Measurements from ENCODE around the gene TRIP11. TPM values are rescaled to one million over a fixed set of nuclear protein-coding genes. Genes with fewer than 3 reads are reported as not detected.
A peak's percentile ranks its signal among the peaks of the same experiment; 100 is the strongest.

The TRIP11 gene
- total RNA-seq, 1 donor from 2014 or later, result 23.8 TPM

- DNase-seq (ENCODE audit: low read depth in 2 of 2), result no peak
Measured at GRCh38 chr14:91956616-91957015, 83.2 kb downstream of the TRIP11 start.

DNA sequence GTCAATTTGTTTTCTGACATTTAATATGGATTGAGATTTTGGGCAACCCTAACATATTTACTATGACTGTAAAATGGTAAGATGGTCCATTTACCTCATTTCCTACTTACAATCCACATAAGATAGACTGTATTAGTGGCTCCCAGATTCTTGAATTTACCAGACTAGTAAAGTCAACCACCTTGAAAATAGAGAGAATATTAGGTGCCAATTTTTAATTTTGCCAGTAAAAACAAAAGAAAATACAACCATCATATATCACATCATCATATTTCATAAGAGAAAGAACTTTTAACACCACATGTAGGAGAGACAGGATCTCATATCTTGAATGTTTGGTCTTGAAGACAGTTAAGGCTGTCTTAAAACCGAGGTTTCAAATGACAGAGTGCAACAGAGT lies 84.7 kb downstream of the TRIP11 start:
- no peak for DNase-seq (ENCODE audit: low read depth in 2 of 2)

DNA sequence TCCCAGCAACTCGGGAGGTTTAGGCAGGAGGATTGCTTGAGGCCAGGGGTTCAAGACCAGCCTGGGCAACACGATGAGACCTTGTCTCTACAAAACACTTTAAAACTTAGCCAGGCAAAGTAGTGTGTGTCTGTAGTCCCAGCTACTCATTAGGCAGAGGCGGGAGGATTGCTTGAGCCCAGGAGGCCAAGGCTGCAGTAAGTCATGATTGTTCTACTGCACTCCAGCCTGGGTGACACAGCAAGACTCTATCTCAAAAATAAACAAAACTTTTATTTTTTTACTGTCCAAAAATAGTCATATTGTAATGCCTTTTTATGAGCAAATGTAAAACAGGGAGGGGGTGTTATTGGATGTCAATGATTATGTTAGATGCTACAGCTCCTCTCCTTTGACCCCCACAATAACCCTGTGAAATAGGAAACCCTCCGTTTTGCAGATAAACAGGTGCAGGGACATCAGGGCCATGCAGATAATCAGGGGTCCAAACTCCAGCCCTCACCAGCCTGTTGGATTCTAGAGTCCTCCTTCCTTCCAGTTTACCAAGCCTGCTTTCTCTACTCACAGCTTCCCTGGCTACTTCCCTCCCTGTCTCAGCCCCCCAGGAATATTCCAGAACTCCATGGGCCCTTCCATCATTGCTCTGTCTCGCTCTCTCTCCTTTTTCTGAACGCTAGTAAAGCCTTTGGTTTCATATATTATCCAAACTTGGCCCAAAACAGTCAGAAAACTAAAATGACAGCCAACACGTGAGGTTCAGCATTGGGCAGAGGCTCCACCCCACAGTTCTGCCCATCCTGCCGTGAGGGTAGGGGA lies 86.5 kb downstream of the TRIP11 start:
- DNase-seq (ENCODE audit: low read depth in 2 of 2), result no peak

DNA sequence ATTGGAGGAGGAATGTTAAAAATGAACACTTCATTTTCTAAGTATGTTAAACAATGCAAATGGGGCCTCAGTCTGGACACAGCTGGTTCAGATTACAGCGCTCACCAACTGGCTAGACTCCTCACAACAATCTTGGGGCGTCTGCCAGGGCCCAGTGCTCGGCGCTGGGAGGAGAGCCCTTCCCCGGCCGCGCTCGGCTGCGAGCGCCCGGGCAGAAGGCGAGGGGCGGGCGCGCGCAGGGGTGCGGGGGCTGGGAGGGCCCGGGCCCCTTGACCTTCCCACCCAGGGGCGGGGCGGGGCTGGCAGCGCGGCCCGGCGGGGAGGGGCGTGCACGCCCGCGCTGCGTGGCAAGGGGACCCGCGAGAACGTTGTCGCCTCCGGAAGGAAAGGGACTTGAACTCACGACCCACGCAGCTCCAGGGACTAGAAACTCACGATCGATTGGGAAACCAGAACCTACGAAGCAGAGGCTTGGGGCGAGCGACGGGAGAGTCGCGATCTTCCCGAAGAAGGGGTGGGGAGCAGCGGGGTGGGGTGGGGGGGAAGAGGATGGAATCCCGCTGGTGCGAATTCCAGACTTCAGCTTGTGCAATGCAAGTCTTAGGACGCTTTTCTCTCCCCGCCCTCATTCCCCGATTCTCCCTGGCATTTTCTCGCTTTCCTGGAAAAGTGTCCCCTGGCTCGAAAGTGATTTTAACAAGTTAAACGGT lies 92.2 kb downstream of the TRIP11 start, which contains the start of gene FBLN5:
Gene FBLN5, minus strand, starts transcription at position 220 of the 710 bp plus-strand sequence. CDS start 465 bp downstream, outside the sequence.
- DNase-seq (ENCODE audit: low read depth in 2 of 2), result peak in 1 of 2 donors; percentile 20

- peak in 1 of 2 donors; percentile 8 for DNase-seq (ENCODE audit: low read depth in 2 of 2)
Measured at GRCh38 chr14:91946622-91947474, 93.0 kb downstream of the TRIP11 start.

DNA sequence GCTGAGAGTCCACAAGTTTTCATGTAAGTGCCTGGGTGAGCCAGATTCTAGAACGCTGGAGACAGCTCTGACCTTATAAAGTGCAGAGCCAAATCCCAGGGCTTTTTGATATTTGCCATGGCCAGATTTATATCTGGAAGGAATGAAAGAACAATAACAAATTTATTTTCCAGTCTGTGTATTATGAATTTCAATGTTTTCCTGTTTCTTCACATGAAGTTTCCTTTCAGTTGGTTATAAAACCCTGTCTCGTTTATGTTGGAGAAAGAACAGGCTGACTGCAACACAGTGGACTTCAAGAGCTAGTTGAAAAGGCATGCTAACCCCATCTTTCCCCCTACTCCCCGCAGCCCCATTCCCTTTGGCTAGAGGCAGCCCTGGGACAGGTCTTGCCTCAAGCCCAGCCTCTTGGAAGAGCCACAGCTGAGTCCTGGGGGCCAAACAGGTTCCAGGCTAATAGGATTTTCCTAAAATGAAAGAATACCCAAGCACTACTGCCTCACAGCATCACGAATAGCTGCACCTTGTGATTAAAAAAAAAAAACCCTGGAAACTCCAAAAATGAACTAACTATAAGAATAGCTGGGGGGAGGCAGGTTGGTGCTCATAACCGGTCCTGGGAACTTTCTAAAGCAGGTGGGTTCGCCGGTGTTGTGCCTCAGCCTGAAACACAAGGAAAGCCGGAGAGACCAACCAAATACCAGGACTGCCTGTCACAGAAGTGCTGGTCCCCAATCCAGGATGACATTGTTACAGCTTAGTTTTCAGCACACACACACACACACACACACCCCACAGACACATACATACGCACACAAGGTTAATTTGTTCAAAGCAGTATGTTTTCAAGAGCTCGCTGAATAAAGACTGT lies 93.9 kb downstream of the TRIP11 start:
- DNase-seq (ENCODE audit: low read depth in 2 of 2), result no peak

GRCh38 chr14:91942946-91943345 lies 96.9 kb downstream of the TRIP11 start:
- DNase-seq (ENCODE audit: low read depth in 2 of 2), result no peak

GRCh38 chr14:91942128-91942527 lies 97.7 kb downstream of the TRIP11 start:
- no peak for DNase-seq (ENCODE audit: low read depth in 2 of 2)

GRCh38 chr14:91940209-91940608 lies 99.7 kb downstream of the TRIP11 start:
- DNase-seq (ENCODE audit: low read depth in 2 of 2), result no peak

DNA sequence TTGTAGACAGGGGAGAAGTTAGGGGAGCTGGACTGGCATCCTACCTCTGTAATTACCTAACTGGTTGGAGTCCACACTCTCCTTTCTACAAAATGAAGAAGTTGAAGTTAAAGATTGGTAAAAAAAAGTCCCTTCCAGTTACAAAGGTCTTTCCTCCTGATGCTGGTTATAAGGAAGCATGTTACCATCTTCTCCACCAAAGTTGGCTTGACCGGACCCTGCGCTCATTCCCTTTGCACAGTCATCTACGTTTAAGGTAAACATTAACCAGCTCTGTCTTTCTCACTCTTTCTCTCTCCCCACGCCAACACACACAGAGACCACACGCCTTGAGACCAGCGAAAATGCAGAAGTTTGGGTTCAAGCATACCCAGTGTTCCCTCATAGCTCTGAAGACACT lies 104.3 kb downstream of the TRIP11 start:
- no peak for DNase-seq (ENCODE audit: low read depth in 2 of 2)

DNA sequence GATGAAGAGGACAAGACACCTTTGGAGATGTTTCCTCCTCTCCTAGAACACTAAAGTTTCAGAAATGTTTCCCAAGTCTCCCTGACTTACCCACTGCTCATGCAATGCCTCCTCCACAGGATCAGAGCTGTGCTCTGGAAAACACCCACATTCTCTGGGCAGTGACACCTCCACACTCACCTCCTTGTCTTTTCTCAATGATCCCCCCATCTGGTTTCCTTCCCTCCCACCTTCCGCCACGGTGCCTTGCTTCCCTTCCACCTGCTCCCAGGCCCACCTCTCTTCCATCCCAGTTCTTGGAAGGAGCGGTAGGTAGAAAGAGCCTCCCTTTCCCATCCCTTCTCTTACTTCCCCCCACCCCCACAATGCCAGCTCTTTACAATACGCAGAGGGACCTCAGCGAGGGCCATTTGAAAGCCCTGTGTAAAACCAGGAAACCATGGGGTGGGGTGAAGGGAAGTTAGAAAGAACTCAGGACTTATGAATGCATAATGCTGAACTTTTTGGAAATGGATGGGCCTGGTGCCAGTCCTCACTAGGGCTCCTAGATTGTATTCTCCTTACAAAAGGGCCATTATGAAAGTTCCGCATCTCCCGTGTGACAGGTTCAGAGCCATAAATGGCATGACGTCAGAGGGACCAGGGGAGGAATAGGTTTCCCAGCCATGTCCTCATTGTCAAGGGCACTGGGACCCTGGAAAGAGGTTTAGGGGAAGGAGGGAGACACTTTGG lies 105.1 kb downstream of the TRIP11 start:
- DNase-seq (ENCODE audit: low read depth in 2 of 2), result no peak

DNA sequence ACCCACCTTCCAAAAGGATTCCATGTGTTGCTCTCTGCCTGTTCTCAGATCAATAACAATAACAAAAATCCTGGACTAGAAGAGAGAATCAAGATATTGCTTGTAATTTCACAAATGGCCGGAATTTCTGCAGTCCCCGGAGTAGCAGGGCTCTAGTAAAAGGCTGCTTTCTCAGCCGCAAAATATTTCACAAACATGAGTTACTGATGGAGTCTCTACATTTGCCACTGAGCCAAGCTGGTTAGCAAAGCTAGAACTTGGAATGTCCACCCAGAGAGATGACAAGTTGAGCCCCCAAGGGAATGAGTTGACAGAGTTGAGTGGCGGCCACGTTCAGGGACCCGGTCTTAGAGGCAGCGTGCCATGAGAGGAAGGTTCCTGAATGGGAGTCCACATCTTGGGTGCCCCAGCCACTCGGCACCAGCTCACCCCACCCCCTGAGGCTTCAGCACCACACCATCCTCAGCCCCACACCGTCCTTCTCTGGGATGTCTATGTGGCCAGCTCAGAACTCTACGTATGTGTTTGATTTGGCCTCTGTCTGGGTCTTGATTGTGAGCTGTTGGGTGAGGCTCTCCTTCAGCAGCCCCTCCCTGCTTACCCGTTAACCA lies 108.3 kb downstream of the TRIP11 start:
- no peak for DNase-seq (ENCODE audit: low read depth in 2 of 2)

DNA sequence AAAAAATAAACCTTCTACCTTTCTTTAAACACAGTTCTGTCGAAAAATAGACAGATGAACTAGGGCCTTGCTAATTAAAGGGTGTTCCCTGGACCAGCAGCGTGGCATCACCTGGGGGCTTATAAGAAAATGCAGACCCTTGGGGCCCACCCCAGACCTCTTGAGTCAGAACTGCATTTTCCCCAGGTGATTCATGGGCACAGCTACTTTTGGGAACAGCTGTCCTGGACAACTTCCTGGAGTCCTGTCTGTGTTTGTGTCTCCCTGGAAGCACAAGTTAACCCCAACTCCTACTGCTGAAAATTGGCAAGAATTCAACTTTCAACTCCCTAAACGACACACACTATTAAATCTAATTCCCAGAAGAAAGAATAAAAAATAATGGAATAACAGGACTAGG lies 110.2 kb downstream of the TRIP11 start:
- DNase-seq (ENCODE audit: low read depth in 2 of 2), result peak in 1 of 2 donors; percentile 16

DNA sequence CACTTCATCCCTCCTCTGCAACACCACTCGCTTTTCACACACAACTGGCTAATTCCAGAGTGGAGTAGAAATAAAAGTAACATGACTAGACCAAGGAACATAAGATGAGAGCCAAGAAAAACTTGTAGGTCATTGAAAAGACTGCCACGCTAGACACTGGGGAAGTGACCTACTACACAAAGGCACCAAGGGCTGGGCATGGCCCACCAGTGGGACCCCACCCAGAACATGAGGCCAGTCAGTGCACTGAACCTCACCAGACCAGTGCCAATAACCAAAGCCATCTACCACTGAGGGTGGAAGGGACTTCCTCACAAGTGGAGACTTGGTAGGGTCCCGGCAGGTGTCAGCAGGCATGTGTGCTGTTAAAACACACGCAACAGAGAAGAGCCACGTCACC lies 112.1 kb downstream of the TRIP11 start:
- no peak for DNase-seq (ENCODE audit: low read depth in 2 of 2)

GRCh38 chr14:91927191-91927590 lies 112.7 kb downstream of the TRIP11 start:
- DNase-seq (ENCODE audit: low read depth in 2 of 2), result no peak

DNA sequence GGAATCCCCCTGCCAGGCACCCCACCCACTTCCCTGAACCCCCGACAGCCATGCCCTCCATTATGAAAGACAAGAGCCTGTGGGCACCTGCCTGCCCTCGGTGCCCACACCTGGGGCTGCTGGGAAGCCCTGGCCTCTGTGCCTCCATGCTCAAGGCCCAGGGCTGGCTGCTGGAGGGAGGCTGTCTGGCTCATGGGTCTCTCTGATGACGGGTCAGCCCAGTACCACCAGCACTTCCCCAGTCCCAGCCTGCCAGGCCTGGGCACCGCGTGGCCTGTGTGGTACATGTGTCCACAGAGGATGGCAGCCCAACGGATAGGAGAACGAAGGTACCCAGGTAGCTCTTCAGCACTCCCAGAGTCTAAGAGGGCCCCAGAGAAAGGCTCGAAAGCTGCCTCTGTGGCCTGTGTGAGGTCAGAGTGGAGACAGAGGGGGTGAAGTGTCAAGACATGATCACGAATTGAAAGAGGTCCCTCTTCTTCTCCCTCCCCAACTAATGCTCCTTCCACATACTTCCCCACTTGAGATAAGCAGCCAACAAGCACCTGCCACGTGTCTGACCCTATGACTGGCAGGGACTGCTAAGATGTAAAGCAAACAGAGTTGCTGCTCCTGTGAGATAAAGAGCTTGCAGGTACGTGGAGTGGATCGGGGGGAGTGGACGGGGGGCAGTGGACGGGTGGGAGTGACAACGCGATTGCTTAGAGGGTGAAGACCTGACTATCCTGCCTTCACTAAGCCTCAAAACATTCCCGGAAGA lies 113.5 kb downstream of the TRIP11 start:
- DNase-seq (ENCODE audit: low read depth in 2 of 2), result no peak

DNA sequence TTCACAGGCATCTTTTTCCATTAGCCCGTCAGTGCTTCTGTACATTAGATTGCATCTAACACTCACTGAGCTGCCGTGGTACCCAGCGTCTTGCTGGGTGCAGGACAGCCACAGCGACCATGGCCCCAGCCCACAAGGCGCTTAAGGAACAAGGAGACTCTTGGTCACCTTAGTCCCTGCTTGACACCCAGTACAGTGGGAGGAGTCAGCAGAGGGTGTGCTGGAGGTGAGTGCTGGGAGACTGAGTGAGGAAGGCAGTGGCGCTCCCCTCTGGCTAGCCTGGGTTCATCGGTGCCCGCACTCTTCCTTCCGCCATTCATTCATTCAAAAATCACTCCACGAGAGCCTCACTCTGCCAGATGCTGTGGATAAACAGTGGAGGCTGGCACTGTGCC lies 114.1 kb downstream of the TRIP11 start:
- DNase-seq (ENCODE audit: low read depth in 2 of 2), result no peak

- no peak for DNase-seq (ENCODE audit: low read depth in 2 of 2)
Measured at GRCh38 chr14:91925001-91925726, 114.7 kb downstream of the TRIP11 start.
